Uterus (tissue), 4 donors: ENCODE data around the gene SLC2A14. TPM values are rescaled to one million over a fixed set of nuclear protein-coding genes. Genes with fewer than 3 reads are reported as not detected.
"Not testable (repeated sequence)": the region's sequence is repeated elsewhere in the genome, so short reads cannot be mapped to it uniquely, and the experiment has no call there.

Source experiments
- DNase-seq, 2 donors: peaks; one replicate each; pipeline ENCODE4 v3.0.0-alpha.2; 2019 to 2020
- H3K27ac ChIP-seq, 2 donors: fragments of 200-600 bp; sonication (generic); 1 replicate in 1 of 2; 2 replicates in 1 of 2; pipeline ENCODE4 v1.5.1; 2016 to 2018
- H3K27me3 ChIP-seq, 2 donors: fragments of 200-600 bp; sonication (generic); one replicate each; pipeline ENCODE4 v1.5.1; 2018 to 2019; ENCODE audit warnings: control low read depth in 1 of 2
- H3K36me3 ChIP-seq, 2 donors: fragments of 200-600 bp; sonication (generic); one replicate each; pipeline ENCODE4 v1.5.1; 2019; ENCODE audit warnings: control low read depth in 1 of 2
- H3K4me1 ChIP-seq, 2 donors: fragments of 200-600 bp; sonication (generic); one replicate each; pipeline ENCODE4 v1.5.1; 2018 to 2019; ENCODE audit warnings: control low read depth in 1 of 2
- H3K4me3 ChIP-seq, 2 donors: fragments of 200-600 bp; sonication (generic); 1 replicate in 1 of 2; 2 replicates in 1 of 2; pipeline ENCODE4 v1.5.1; 2018 to 2019; ENCODE audit warnings: mild to moderate bottlenecking in 1 of 2
- H3K9me3 ChIP-seq, 2 donors: fragments of 200-600 bp; sonication (generic); one replicate each; pipeline ENCODE4 v1.5.1; 2019; ENCODE audit warnings: control low read depth in 1 of 2
- CTCF ChIP-seq, 4 experiments: fragments of 200-600 bp in 2 of 4; fragments of 450-650 bp in 2 of 4; sonication (generic) in 2 of 4; IDR thresholded peaks; one replicate each; pipeline ENCODE4 v1.5.1; 2016 to 2019; ENCODE audit warnings: antibody characterized with exemption in 4 of 4, mild to moderate bottlenecking in 2 of 4, moderate library complexity in 1 of 4
- POLR2A ChIP-seq, 2 donors: fragments of 450-650 bp; IDR thresholded peaks; one replicate each; pipeline ENCODE4 v1.6.1; 2016; ENCODE audit warnings: antibody characterized with exemption in 2 of 2, mild to moderate bottlenecking in 1 of 2, moderate library complexity in 1 of 2
- intact Hi-C: fragments of 100-400 bp; cut with DNase I; formaldehyde crosslinking; loops from one replicate; pipeline ENCODE4 v1.15.1; 2023; ENCODE audit warnings: low total_unique reads
- total RNA-seq, 4 donors: library from RNA; depleted of rRNA in 3 of 4; stranded (reverse); fragments of >200 nt in 3 of 4; gene quantifications; one replicate each; pipeline versions ENCODE4 v1.1.0 to v1.2.4, GENCODE V29; 2014 to 2023
- donor health status: DM: yes; HTN: yes; CAD: no.

The SLC2A14 gene
- total RNA-seq, 4 donors from 2014 or later: 0.90 to 1.2 TPM; not detected in 2

DNA sequence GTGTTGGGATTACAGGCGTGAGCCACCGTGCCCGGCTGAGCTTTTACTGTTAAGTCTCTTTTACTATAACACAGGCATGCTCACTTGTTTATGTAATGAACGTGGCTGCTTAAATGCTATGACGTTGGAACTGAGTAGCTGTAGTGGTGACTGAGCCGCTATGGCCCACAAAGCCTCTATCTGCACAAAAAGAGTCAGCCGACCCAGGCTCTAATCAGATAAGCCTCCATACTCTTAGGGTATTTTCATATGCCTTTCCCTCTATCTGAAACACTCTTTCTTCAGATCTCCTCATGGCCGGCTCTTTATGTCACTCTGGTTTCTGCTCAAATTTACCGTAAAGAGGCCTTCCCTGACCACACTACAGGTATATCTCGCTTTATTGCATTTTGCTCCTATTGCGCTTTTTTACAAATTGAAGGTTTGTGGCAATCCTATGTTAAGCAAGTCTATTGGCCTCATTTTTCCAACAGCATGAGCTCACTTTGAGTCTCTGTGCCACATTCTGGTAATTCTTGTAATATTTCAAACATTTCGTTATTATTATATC is 8.0 kb downstream of the SLC2A14 start:
- Histone ChIP-seq H3K4me3 (no peak overlapping the region), H3K27me3 (no peaks in the 10 kb centered on the region), H3K36me3 (no peaks in the 10 kb centered on the region), H3K27ac (no peak overlapping the region), H3K9me3 (no peaks in the 10 kb centered on the region), H3K4me1 (no peaks in the 10 kb centered on the region)
- DNase-seq: no peak
- intact Hi-C loops: loop anchor here (10.0 kb wide), 1 partner anchor 130 kb away; no protein-coding TSS in a partner anchor
- TF ChIP-seq CTCF (IDR thresholded peaks at IDR 0.05) (no peak), POLR2A (IDR thresholded peaks at IDR 0.05) (no peak)

DNA sequence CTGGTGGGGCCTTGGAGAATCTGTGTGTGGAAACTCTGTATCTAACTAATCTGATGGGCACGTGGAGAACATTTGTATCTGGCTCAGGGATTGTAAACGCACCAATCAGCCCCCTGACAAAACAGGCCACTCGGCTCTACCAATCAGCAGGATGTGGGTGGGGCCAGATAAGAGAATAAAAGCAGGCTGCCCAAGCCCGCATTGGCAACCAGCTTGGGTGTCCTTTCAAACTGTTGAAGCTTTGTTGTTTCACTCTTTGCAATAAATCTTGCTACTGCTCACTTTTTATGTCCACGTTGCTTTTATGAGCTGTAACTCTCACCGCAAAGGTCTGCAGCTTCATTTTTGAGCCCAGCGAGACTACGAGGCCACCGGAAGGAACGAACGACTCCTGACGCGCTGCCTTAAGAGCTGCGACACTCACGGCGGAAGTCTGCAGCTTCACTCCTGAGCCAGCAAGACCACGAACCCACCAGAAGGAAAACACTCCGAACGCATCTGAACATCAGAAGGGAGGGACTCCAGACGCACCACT is 9.8 kb downstream of the SLC2A14 start:
- H3K27ac ChIP-seq, H3K36me3 ChIP-seq, H3K9me3 ChIP-seq, H3K4me1 ChIP-seq, DNase-seq, H3K4me3 ChIP-seq, H3K27me3 ChIP-seq: not testable (repeated sequence)
- intact Hi-C loops: loop anchor here (10.0 kb wide), 1 partner anchor 132 kb away; no protein-coding TSS in a partner anchor

- H3K9me3 ChIP-seq, H3K36me3 ChIP-seq, H3K4me1 ChIP-seq, H3K27ac ChIP-seq, H3K4me3 ChIP-seq, DNase-seq, H3K27me3 ChIP-seq: not testable (repeated sequence)
- intact Hi-C loops: loop anchor here (10.0 kb wide), 1 partner anchor 132 kb away; no protein-coding TSS in a partner anchor
Measured at GRCh38 chr12:7862301-7862700, 10.4 kb downstream of the SLC2A14 start.

- no peaks in the 10 kb centered on the region for H3K36me3 ChIP-seq
- no peaks in the 10 kb centered on the region for H3K4me1 ChIP-seq
- peak overlapping the region; percentile 82 for H3K27ac ChIP-seq
- H3K4me3 ChIP-seq: no peak overlapping the region
- no peak for TF ChIP-seq POLR2A (IDR thresholded peaks at IDR 0.05)
- TF ChIP-seq CTCF (IDR thresholded peaks at IDR 0.05): no peak
- intact Hi-C loops: no loop called here
- no peaks in the 10 kb centered on the region for H3K27me3 ChIP-seq
- no peak for DNase-seq
- no peaks in the 10 kb centered on the region for H3K9me3 ChIP-seq
Measured at GRCh38 chr12:7859552-7859951, 13.2 kb downstream of the SLC2A14 start.

GRCh38 chr12:7857971-7858370 is 14.7 kb downstream of the SLC2A14 start:
- no peaks in the 10 kb centered on the region for H3K4me1 ChIP-seq
- H3K36me3 ChIP-seq: no peaks in the 10 kb centered on the region
- H3K9me3 ChIP-seq: no peaks in the 10 kb centered on the region
- TF ChIP-seq POLR2A (IDR thresholded peaks at IDR 0.05): no peak
- no peak for TF ChIP-seq CTCF (IDR thresholded peaks at IDR 0.05)
- intact Hi-C loops: no loop called here
- H3K4me3 ChIP-seq: no peak overlapping the region
- no peak for DNase-seq
- no peaks in the 10 kb centered on the region for H3K27me3 ChIP-seq
- no peak overlapping the region for H3K27ac ChIP-seq

DNA sequence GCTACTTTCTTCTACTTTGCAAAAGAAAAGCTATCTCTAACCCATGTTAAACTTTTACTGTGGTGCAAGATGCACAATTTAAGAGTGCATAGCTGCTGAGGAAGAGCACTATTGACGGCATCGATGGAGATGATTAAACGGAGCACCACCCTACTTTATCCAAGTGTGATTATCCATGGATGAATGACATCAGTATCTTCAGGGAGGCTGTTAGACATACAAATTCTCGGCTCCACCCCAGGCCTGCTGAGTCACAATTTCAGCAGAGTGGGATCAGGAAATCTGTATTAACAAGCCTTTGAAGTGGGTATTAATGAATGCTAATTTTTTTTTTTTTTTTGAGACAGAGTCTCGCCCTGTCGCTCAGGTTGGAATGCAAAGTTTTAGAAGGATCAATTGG is 16.2 kb downstream of the SLC2A14 start:
- no peak for TF ChIP-seq POLR2A (IDR thresholded peaks at IDR 0.05)
- no peak for TF ChIP-seq CTCF (IDR thresholded peaks at IDR 0.05)
- Histone ChIP-seq H3K27me3 (no peaks in the 10 kb centered on the region), H3K27ac (no peak overlapping the region), H3K4me3 (no peak overlapping the region), H3K9me3 (no peaks in the 10 kb centered on the region), H3K4me1 (no peaks in the 10 kb centered on the region), H3K36me3 (no peaks in the 10 kb centered on the region)
- DNase-seq: no peak
- intact Hi-C loops: no loop called here
